Mesenteric fat pad (tissue), 1 donor: ENCODE measurements around the gene SMG1. TPM values are rescaled to one million over a fixed set of nuclear protein-coding genes. Genes with fewer than 3 reads are reported as not detected.

ENCODE experiments used
- DNase-seq: peaks from one replicate; pipeline ENCODE4 v3.0.0-alpha.2; 2020; ENCODE audit warnings: low spot score
- total RNA-seq: library from RNA; stranded (reverse); fragmentation: NEBNext Ultra II Directional; extraction: Animal tissue kit (Norgen Biotek cat#: 25700); gene quantifications from one replicate; pipeline ENCODE4 v1.2.1, GENCODE V29; 2021
- donor health status: DM: yes; HTN: yes; CAD: no.

The SMG1 gene
- total RNA-seq, 1 donor from 2014 or later, result 68.1 TPM

DNA sequence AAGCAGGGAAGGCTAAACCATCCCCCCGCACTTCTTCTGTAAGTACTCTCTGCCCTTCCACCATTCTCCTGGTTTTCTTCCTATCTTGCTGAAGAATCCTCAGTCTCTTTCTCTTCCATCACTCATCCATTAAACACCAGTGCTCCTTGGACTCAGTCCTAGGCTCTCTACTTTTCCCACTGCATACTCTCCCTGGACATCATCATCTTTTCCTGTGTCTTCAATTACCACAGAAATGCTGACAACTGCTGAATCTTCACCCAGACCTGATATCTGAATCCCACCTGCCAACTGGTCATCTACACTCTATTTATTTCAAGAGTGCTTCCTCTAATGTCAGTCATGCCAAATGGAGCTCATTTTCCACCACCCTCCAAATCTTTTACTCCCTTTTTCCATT is 71.0 kb downstream of the SMG1 start:
- DNase-seq, result no peak

DNA sequence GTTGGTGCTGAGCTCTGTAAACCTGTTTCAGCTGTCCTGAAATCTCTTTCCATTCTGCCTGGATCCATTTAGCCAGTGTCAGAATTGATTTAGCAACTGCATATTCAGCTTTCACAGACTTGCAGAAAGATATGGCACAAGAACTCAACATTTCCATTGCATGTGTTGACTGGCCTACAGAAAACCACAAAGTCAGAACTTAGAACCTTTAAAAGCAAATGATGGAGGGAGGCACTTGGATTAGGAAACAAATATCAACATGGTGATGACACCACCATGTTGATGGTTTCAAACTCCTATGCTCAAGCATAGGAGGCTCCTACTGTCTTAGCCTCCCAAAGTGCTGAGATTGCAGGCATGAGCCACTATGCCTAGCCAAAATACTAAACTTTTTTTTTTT is 72.5 kb downstream of the SMG1 start:
- DNase-seq, result no peak

DNA sequence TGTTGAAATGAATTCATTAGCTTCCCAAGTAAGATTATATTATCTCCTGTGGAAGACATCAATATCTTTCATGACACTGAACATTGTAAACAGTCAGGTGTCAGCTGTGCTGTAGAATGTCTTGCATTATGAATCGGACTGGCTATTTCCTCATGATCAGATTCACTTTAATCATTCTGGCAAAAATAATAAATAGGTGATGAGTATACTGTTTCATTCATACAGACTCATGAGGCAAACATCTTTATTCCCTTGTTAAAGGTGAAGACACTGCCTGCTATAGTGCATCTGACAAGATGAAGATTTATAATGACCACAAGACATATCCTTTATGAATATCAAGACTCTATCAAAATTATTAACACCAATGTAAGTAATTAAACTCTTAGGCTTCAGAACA is 73.6 kb downstream of the SMG1 start:
- no peak for DNase-seq

DNA sequence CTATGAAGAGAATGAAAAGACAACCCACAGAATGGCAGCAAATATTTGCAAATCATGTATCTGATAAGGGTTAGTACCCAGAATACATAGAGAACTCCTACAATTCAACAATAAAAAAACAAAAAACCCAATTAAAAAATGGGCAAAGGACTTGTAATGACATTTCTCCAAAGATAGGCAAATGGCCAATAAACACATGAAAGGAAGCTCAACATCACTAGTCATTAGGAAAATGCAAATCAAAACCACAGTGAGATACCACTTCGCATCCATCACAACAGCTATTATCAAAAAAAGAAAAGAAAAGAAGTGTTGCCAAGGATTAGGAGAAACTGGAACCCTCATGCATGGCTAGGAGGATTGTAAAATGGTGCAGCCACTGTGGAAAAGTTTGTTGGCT is 79.8 kb downstream of the SMG1 start:
- DNase-seq, result no peak

DNA sequence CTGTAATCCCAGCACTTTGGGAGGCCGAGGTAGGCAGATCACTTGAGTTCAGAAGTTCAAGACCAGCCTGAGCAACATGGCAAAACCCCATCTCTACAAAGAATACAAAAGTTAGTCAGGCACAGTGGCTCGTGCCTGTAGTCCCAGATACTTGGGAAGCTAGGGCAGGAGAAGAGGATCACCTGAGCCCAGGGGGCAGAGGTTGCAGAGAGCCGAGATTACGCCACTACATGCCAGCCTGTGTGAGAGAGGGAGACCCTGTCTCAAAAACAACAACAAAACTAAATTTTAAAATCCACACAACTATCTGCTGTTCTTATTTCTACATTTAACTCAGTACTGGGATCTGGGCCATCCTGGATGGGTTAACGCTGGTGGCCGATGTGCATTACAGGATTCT is 83.6 kb downstream of the SMG1 start:
- no peak for DNase-seq

DNA sequence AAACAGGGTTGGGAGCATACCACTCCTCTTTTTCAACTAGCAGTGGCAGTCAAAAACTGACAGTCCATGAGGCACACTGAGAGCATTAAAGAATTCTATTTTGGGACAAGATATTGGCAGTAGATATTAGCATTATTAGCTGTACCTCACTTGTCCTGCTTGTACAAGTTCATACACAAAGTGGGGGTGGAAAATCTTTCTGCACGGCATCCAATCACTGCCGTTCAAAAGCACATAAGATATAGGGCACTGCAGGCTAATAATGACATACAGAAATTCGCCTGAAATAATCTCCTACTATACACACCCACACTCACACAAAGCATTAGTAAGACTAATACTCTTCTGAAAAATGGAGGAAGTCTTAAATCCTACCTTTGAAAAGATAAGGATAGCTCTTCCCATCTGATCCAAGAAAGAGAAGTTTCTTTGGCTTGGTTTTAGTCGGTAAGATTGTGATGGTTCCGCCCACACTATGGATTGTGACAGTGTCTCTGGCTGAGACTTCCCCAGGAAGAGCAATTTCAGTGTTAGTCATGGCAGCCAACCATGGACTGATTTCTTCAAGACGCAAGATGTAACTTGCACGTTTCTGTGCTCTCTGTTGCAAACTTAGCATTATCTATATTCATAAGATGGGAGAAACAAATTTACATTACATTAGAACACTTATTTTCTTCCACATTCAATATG is 84.2 kb downstream of the SMG1 start:
- DNase-seq, result no peak

DNA sequence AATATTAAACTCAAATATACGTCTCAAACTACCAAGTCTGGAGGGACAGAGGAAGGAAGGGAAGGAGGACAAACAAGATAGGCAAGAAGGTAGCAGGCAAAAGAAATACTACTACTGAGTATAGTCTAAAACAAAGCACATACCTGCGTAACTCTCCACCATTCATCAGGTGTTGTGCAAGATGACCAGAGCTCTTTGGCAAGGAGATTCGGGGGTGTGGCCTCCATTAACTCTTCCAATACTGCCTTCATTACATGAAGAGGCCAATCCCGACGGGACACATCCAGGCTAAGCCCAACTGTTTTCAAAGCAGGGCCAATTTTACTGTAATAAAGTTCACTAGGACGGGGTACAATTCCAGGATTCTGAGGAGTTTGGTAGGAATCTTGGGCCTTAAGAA is 86.7 kb downstream of the SMG1 start:
- no peak for DNase-seq

DNA sequence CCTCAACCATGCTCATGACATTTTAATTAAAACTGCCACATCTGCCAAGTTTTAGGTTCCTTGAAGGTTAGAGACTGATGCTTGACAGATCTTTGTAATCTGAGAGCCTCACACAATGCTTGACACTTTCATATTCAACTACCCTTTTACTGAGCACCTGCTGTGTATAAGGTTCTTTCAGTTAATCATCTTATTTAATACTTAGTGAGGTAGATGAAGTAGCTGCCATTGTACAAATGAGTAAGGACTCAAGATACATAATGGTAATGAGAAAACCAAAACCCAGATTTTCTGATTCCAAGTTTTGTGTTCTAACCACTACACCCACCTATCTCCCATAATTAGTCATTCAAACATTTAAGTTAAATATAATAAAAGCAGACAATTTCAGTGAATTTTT is 89.5 kb downstream of the SMG1 start:
- DNase-seq, result no peak

DNA sequence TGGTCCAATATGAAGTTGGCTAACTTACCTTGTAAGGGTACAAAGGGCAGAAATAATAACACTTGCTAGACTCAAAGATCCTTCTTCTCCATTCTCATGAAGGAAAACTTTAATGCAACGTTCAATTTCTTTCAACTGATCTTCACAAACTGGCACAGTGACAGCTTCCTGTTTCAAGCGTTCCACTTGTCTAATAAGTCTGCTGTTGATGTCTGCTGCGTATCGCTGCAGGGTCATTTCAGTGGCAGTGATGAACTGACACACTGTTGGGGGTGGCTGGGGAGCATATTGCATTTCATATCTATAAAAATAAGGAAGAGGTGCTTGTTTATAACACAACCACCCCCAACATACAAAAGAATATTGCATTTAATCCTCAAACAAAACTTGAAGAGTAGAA is 91.3 kb downstream of the SMG1 start:
- no peak for DNase-seq

DNA sequence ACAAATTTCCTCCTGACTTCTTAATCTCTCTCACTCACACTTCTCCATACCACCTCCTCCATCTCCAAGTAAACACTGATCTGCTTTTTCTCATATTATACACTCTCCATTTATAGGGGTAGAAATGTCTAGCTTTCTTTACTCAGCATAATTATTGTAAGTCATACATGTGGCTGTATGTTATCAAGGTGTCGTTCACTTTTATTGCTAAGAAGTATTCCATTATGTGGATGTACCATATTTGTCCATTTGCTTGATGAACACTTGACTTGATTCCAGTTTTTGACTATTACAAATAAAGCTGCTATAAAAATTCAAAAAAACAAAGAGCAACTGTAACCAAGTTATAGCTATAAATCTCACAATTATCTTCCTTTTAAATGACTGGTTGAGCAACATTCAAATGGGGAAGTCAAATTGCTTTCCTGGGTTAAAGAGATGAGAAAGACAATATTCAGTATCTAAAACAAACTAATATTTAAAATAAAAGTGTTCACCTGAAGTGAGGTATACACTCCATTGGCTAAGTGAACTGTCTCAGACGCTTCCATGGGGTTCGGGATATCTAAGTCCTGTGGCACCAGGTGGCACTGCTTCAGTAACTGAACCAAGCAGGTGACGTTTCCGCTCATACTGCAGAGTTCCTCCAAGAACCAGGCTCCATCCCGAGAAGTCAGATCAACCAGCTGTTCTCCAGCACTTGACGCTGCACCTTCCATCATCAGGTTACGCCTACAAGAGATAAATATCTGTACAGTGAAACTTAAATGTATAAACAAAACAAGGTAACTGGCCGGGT is 92.3 kb downstream of the SMG1 start:
- no peak for DNase-seq

DNA sequence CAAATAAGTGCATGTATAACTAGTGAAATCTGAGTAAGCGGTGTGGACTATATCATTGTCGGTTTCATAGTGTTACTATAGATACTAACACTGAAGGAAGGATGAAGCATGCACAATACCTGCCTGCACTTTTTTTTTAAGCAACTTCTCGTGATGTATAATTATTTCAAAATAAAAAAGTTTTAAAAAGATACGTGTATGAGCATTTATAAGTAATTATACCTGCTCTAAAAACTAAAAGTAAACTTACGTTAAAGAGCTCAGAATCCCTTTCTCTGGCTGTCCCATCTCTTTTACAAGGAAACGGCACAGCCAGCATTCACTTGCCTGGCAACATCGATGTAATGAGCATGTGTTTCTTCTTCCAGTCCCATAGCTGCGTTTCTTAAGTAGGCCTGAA is 93.6 kb downstream of the SMG1 start:
- no peak for DNase-seq

DNA sequence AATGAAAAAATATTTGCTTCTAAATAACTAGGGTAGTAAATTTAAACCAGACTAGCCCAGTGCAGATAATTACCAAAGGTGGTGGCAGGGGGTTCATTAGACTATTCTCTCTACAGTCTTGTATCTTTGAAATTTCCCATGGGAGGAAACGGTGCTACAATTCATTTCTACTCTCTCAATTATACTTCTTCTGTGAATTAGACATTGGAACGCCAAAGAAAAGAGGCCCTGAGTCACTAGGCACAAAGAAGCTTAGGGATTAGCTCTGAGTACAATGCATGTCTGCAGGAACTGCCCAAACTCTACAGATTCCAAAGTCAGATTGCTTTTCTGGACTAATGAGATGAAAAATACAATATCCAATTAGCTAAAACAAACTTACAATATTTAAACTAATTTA is 94.2 kb downstream of the SMG1 start:
- no peak for DNase-seq

DNA sequence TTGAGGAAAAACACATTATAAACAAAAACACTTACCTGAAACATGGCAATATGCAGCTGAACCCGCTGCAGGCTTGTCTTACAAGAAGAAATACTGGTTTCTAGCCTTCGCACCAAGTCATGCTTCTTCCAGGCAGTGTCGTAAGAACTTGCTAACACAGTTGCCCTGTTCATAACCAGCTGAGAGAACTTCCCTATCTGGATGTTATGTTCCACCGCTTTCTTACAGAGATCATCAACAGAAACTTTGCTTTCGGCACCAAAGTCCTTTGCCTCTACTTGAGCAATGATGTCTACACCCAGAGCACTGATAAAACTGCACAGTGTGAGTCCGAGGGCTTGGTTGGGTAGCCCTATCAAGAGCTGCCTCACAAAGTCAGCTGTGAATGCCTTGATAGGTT is 97.0 kb downstream of the SMG1 start:
- no peak for DNase-seq

DNA sequence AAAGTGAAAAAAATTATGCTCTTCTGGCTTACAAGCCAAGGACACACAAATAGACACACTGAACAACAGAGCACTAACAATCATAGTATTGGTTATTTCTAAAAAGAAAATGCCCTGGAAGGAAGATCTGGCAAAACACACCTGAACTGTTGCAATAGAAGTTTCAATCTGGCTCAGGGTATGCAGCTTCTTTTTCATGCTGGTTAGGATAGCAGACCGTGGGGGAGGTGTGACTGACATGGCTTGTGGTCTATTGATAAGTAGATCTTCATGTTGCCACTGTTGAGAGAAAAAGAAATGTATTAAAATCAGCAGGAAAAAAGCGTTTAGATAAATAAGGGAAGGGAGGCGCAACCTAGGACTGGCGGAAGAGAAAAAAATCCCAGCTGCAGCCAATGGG is 98.3 kb downstream of the SMG1 start:
- no peak for DNase-seq

DNA sequence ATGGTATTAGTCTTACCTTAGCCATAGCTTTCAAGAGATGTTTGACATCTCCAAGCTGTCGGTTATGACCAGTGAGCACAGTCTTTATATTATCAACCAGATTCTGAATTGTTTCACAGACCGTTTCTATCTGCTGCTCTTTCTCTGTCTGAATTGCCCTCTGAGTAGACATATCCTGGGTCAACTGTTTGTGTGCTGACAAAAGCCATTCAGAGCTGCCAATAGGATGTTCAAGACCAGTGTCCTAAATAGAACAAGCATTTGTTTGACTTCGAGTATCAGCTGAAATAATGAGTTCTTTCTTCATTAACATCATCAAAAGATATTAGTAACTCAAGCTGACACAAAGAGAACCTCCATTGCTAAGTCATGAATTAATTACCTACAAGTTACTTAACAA is 109.9 kb downstream of the SMG1 start:
- no peak for DNase-seq

DNA sequence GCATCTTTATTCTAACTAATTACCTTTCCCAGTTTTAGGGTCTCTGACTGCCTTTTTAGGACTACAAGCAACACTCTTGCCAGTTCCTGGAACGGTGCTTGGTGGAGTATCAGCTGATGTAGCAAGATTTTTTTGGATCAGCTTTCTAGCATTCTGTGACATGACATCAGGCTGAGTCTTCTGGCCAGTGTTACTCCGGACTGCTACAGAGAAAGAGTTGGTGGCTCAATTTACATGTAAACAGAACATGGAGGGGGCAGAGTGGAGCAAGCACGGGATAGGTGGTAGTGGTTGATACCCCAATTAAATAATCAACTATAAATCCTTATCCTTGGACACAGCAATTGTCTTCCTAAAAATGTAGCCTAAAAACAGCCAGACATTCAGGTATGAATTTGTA is 114.3 kb downstream of the SMG1 start:
- DNase-seq, result no peak

DNA sequence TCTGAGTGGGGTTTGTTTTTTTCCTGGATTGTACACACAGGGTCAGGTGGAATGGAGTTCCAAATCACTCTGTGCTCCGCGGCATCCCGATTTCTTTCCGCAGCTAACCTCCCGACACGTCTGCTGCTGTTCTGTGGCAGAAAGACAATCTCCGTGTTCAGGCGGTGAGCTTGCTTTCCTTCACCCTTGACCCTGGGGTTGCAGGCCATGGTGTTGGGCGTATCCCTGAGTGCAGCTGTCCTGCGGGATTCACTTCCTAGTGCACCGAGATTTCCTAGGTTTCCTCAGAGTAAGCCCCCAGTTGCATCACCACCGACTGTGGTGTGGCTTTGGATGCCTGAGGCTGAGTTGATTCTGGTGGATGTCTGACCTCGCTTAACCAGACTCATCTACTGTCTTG is 117.0 kb downstream of the SMG1 start:
- DNase-seq, result no peak

DNA sequence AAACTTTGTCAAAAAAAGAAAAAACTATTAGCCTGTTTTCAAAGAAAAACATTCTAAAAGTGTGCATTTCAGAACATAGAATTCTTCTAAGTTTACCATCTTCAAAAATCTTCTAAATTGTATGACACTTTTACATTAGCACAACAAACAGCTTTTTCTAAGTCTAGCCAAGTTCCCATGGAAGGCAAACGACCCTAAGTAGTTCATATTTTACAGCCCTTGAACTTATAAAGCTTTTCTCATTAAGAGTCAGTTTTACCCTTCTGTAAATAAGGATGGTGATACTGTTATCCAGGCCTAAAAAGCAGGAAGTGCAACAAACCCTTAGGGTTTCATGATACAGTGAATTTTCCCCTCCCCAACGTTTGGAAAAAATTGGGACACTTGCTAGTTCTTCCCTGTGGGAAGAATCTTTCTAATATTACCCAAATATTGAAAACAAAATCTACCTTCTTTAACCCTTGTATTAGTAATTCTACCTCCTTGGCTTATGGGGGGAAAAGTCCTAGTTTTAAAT is 120.9 kb downstream of the SMG1 start:
- no peak for DNase-seq

DNA sequence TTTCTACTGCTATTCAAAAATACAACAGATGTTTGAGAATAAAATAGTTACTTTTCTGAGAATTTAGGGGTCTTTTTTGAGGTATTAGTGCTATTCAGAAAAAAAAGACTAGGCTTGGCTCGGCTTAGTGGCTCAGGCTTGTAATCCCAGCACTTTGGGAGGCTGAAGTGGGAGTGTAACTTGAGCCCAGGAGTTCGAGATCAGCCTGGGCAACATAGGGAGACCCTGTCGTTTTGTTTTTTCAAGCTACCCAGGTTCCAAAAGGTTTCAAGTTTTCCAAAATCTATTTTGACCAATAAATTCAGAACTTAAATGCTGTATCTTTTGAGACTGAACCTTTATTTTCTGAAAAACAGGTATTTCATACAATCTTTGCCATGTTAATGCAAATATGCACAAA is 121.7 kb downstream of the SMG1 start:
- no peak for DNase-seq

DNA sequence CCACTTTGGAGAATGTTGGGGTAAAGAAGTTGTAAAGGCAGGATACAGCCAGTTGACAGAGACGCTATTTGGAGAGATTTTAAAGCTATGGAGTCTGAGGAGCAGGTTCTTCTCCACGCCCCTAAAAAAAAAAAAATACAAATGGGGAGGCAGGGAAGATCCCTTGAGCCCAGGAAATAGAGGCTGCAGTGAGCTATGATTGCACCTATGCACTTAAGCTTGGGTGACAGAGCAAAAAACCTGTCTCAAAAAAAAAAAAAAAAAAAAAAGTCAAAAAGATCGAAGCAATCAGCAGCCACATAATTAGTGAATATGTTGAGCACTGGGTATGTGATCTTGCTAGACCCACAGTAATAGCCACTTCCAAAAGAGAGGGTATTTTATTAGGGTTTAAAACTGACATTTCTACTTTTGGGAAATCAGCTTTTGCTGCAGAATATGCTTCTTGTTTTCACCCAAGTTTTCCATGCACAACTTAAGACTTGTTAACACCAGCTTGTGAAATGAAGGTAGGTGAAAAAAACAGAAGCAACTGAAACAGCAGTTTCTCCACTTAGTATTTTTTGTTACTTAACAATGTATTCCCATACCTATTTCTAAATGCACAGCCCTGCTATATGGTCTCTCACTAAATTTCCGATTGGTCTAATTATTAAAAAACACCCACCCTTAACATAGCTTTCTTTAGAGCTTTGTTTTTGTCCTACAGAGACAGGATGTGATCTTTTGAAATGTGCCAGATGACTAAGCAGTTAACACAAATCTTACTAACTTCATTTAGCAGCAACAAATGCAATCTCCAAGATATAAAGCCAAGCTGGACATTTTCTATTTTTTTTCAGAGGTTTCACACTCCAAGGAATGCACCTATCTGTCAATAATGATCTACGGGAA is 122.4 kb downstream of the SMG1 start:
- DNase-seq, result no peak

DNA sequence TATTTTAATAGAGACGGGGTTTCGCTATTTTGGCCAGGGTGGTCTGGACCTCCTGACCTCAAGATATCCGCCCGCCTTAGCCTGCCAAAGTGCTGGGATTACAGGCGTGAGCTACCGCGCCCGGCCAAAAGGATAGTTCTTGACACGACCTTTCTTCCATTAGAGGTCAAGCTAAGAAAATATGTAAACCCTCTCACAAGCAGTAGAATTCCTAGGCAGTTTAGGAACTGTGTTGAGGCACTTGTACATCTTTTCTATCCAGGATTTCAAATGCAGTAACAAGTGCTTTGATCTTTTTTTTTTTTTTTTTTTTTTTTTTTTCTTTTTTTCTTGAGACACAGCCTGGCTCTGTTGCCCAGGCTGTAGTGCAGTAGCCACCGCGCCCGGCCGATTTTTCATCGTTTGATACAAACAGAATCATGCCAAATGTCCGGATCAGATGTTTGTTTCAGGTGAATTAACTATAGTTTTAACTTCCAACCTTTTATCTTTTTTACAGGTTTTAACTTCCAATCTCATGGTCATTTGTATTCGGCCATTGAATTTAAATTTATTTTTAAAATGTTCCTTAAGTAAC is 123.4 kb downstream of the SMG1 start:
- DNase-seq, result no peak
